ENCODE data around the gene CRABP2. TPM values are rescaled to one million over a fixed set of nuclear protein-coding genes. Genes with fewer than 3 reads are reported as not detected.

CRABP2 gene
- total and polyA plus RNA-seq, 10 donors = 1.2 to 13.1 (median 3.7) TPM

GRCh38 chr1:156681196-156681960 is 24.0 kb downstream of the CRABP2 start:
- 64 to 88% (median 78%) methylated on average over 8 of the region's 8 CpGs for WGBS, 5 donors
- Histone ChIP-seq H3K4me1 (peaks cover 0 to 33% (median 19%) of the 10 kb centered on the region in 6 donors), H3K4me3 (no peak overlapping the region), H3K27ac (no peak overlapping the region), H3K9me3 (no peaks in the 10 kb centered on the region), H3K27me3 (replicated peaks in 1 of 7) (peaks cover 0 to 87% (median 34%) of the 10 kb centered on the region in 7 donors), H3K36me3 (no peaks in the 10 kb centered on the region)
- no peak for TF ChIP-seq CTCF (IDR thresholded peaks at IDR 0.05 in 8 of 11, conservative IDR thresholded peaks at IDR 0.05 in 3 of 11)
- TF ChIP-seq POLR2AphosphoS5 (IDR thresholded peaks at IDR 0.05) = no peak
- no peak for TF ChIP-seq POLR2A (IDR thresholded peaks at IDR 0.05)
- DNase-seq = no peak
- intact Hi-C loops (cut with DNase I; ENCODE audit: low total_unique reads) = no loop called here

GRCh38 chr1:156680056-156680455 is 25.3 kb downstream of the CRABP2 start:
- Histone ChIP-seq H3K4me3 (no peak overlapping the region), H3K27ac (no peak overlapping the region), H3K9me3 (no peaks in the 10 kb centered on the region), H3K4me1 (peaks cover 0 to 43% (median 20%) of the 10 kb centered on the region in 6 donors), H3K27me3 (replicated peaks in 1 of 7) (peaks cover 0 to 87% (median 39%) of the 10 kb centered on the region in 7 donors), H3K36me3 (no peaks in the 10 kb centered on the region)
- no peak for TF ChIP-seq CTCF (IDR thresholded peaks at IDR 0.05 in 8 of 11, conservative IDR thresholded peaks at IDR 0.05 in 3 of 11)
- TF ChIP-seq POLR2A (IDR thresholded peaks at IDR 0.05) = no peak
- no peak for TF ChIP-seq POLR2AphosphoS5 (IDR thresholded peaks at IDR 0.05)
- no peak for DNase-seq
- WGBS, 5 donors = 61 to 73% (median 63%) methylated on average over 2 of the region's 2 CpGs
- intact Hi-C loops (cut with DNase I; ENCODE audit: low total_unique reads) = no loop called here

- peaks cover 0 to 8% (median 0%) of the 10 kb centered on the region in 6 donors for H3K36me3 ChIP-seq
- 2 to 5% (median 3%) methylated on average over 22 of the region's 22 CpGs for WGBS, 5 donors
- no peaks in the 10 kb centered on the region for H3K9me3 ChIP-seq
- intact Hi-C loops (cut with DNase I; ENCODE audit: low total_unique reads) = no loop called here
- H3K27me3 ChIP-seq (replicated peaks in 1 of 7) = peaks cover 0 to 82% (median 33%) of the 10 kb centered on the region in 7 donors
- peak overlapping the region; percentile 35 to 87 (median 81) for H3K27ac ChIP-seq
- TF ChIP-seq POLR2A (IDR thresholded peaks at IDR 0.05) (no peak), CTCF (IDR thresholded peaks at IDR 0.05 in 8 of 11, conservative IDR thresholded peaks at IDR 0.05 in 3 of 11) (peak; percentile 50 to 91 (median 80))
- DNase-seq = no peak
- H3K4me1 ChIP-seq = peaks cover 3 to 65% (median 37%) of the 10 kb centered on the region in 6 donors
- H3K4me3 ChIP-seq = peak overlapping the region in 7 of 8 donors; percentile 46 to 73 (median 56)
These were observed 27.5 kb downstream of the CRABP2 start for GRCh38 chr1:156677616-156678596.
